ENCODE data around the gene ARL14EP. TPM values are rescaled to one million over a fixed set of nuclear protein-coding genes. Genes with fewer than 3 reads are reported as not detected.

Gene ARL14EP
- 10 to 100 TPM; 28.3 to 36.1 TPM for total RNA-seq

- Mint-ChIP-seq H3K4me1 (peaks cover 46% of the 10 kb centered on the region), H3K4me3 (peak within 1 kb of the TSS; percentile 98), H3K36me3 (peaks cover 13% of the 10 kb centered on the region), H3K9me3 (ENCODE audit: low read depth) (no peaks in the 10 kb centered on the region), H3K27me3 (peaks cover 2% of the 10 kb centered on the region), H3K27ac (peak within 1 kb of the TSS; percentile 99)
- DNase-seq (peak; percentile 94), ATAC-seq (peak; percentile 90)
- CTCF ChIA-PET = interaction anchor here (0.9 to 2.5 kb wide), 5 partner anchors 10 to 41 kb away, joined by 3 to 16 read pairs (median 6); no protein-coding TSS in a partner anchor
Measured at GRCh38 chr11:30322826-30323710, at the start of gene ARL14EP. ARL14EP (plus strand) TSS chr11:30323104; CDS start chr11:30330949, 7,845 bp downstream.

GRCh38 chr11:30277176-30277575 lies 45.7 kb upstream of the ARL14EP start:
- Mint-ChIP-seq H3K9me3 (ENCODE audit: low read depth) (no peaks in the 10 kb centered on the region), H3K4me1 (peaks cover 12% of the 10 kb centered on the region), H3K27me3 (peaks cover 26% of the 10 kb centered on the region), H3K36me3 (no peaks in the 10 kb centered on the region), H3K27ac (no peak overlapping the region), H3K4me3 (no peak overlapping the region)
- no peak for DNase-seq
- ATAC-seq = no peak
- CTCF ChIA-PET = no interaction called here

- Mint-ChIP-seq H3K4me3 (no peak overlapping the region), H3K4me1 (peaks cover 20% of the 10 kb centered on the region), H3K36me3 (no peaks in the 10 kb centered on the region), H3K9me3 (ENCODE audit: low read depth) (no peaks in the 10 kb centered on the region), H3K27me3 (peaks cover 11% of the 10 kb centered on the region), H3K27ac (no peak overlapping the region)
- CTCF ChIA-PET = no interaction called here
- ATAC-seq = no peak
- DNase-seq = no peak
Measured at GRCh38 chr11:30279796-30280195, 43.1 kb upstream of the ARL14EP start.

- H3K9me3 Mint-ChIP-seq (ENCODE audit: low read depth) = no peaks in the 10 kb centered on the region
- no peak overlapping the region for H3K4me3 Mint-ChIP-seq
- H3K4me1 Mint-ChIP-seq = peaks cover 20% of the 10 kb centered on the region
- H3K36me3 Mint-ChIP-seq = no peaks in the 10 kb centered on the region
- no peak for DNase-seq
- ATAC-seq = peak; percentile 66
- H3K27me3 Mint-ChIP-seq = peaks cover under 1% of the 10 kb centered on the region
- peak overlapping the region; percentile 38 for H3K27ac Mint-ChIP-seq
- CTCF ChIA-PET = interaction anchor here (1.1 to 1.2 kb wide), 2 partner anchors 42 to 45 kb away, joined by 4 read pairs; partner anchors contain the start of gene ARL14EP
Measured at GRCh38 chr11:30281476-30282288, 41.2 kb upstream of the ARL14EP start.

- Mint-ChIP-seq H3K4me3 (no peak overlapping the region), H3K4me1 (peaks cover 20% of the 10 kb centered on the region), H3K9me3 (ENCODE audit: low read depth) (no peaks in the 10 kb centered on the region), H3K27ac (peak overlapping the region; percentile 38), H3K36me3 (no peaks in the 10 kb centered on the region), H3K27me3 (no peaks in the 10 kb centered on the region)
- CTCF ChIA-PET = interaction anchor here (1.1 to 1.2 kb wide), 2 partner anchors 41 to 44 kb away, joined by 4 read pairs; partner anchors contain the start of gene ARL14EP
- peak; percentile 82 for ATAC-seq
- peak; percentile 82 for DNase-seq
Measured at GRCh38 chr11:30282289-30282631, 40.6 kb upstream of the ARL14EP start.

GRCh38 chr11:30284836-30285235 lies 38.1 kb upstream of the ARL14EP start:
- Mint-ChIP-seq H3K27me3 (peaks cover 3% of the 10 kb centered on the region), H3K27ac (no peak overlapping the region)

GRCh38 chr11:30285416-30286121 lies 37.3 kb upstream of the ARL14EP start:
- H3K36me3 Mint-ChIP-seq = no peaks in the 10 kb centered on the region
- CTCF ChIA-PET = no interaction called here
- no peak overlapping the region for H3K27ac Mint-ChIP-seq
- H3K27me3 Mint-ChIP-seq = peaks cover 3% of the 10 kb centered on the region
- H3K9me3 Mint-ChIP-seq (ENCODE audit: low read depth) = no peaks in the 10 kb centered on the region
- ATAC-seq (no peak), DNase-seq (no peak)
- peaks cover 20% of the 10 kb centered on the region for H3K4me1 Mint-ChIP-seq
- no peak overlapping the region for H3K4me3 Mint-ChIP-seq

More at GRCh38 chr11:30284836-30285235, 38.1 kb upstream of the ARL14EP start:
- Mint-ChIP-seq H3K4me3 (no peak overlapping the region), H3K4me1 (peaks cover 20% of the 10 kb centered on the region), H3K36me3 (no peaks in the 10 kb centered on the region), H3K9me3 (ENCODE audit: low read depth) (no peaks in the 10 kb centered on the region)
- ATAC-seq = no peak
- DNase-seq = no peak
- CTCF ChIA-PET = no interaction called here

GRCh38 chr11:30291331-30291730 lies 31.6 kb upstream of the ARL14EP start:
- DNase-seq (no peak), ATAC-seq (no peak)
- Mint-ChIP-seq H3K36me3 (no peaks in the 10 kb centered on the region), H3K4me1 (no peaks in the 10 kb centered on the region), H3K27me3 (peaks cover 3% of the 10 kb centered on the region), H3K4me3 (no peak overlapping the region), H3K27ac (no peak overlapping the region), H3K9me3 (ENCODE audit: low read depth) (no peaks in the 10 kb centered on the region)
- CTCF ChIA-PET = no interaction called here

- H3K9me3 Mint-ChIP-seq (ENCODE audit: low read depth) = no peaks in the 10 kb centered on the region
- DNase-seq = no peak
- no peak for ATAC-seq
- H3K27ac Mint-ChIP-seq = no peak overlapping the region
- H3K4me3 Mint-ChIP-seq = no peak overlapping the region
- H3K4me1 Mint-ChIP-seq = no peaks in the 10 kb centered on the region
- H3K36me3 Mint-ChIP-seq = no peaks in the 10 kb centered on the region
- peaks cover 3% of the 10 kb centered on the region for H3K27me3 Mint-ChIP-seq
- CTCF ChIA-PET = no interaction called here
Measured at GRCh38 chr11:30292545-30292944, 30.4 kb upstream of the ARL14EP start.

GRCh38 chr11:30295178-30295885 lies 27.6 kb upstream of the ARL14EP start:
- Mint-ChIP-seq H3K27ac (no peak overlapping the region), H3K27me3 (no peaks in the 10 kb centered on the region), H3K4me1 (no peaks in the 10 kb centered on the region), H3K36me3 (no peaks in the 10 kb centered on the region), H3K9me3 (ENCODE audit: low read depth) (no peaks in the 10 kb centered on the region), H3K4me3 (no peak overlapping the region)
- DNase-seq (no peak), ATAC-seq (no peak)
- CTCF ChIA-PET = interaction anchor here (1.2 kb wide), 1 partner anchor 99 kb away, joined by 3 read pairs; no protein-coding TSS in a partner anchor

GRCh38 chr11:30304620-30305019 lies 18.3 kb upstream of the ARL14EP start:
- DNase-seq (no peak), ATAC-seq (no peak)
- Mint-ChIP-seq H3K36me3 (no peaks in the 10 kb centered on the region), H3K4me3 (no peak overlapping the region), H3K9me3 (ENCODE audit: low read depth) (no peaks in the 10 kb centered on the region), H3K27me3 (peaks cover 19% of the 10 kb centered on the region), H3K4me1 (no peaks in the 10 kb centered on the region), H3K27ac (no peak overlapping the region)
- CTCF ChIA-PET = no interaction called here

- H3K4me1 Mint-ChIP-seq = peaks cover 6% of the 10 kb centered on the region
- H3K4me3 Mint-ChIP-seq = no peak overlapping the region
- peaks cover 27% of the 10 kb centered on the region for H3K27me3 Mint-ChIP-seq
- ATAC-seq (no peak), DNase-seq (no peak)
- no peak overlapping the region for H3K27ac Mint-ChIP-seq
- H3K9me3 Mint-ChIP-seq (ENCODE audit: low read depth) = no peaks in the 10 kb centered on the region
- no peaks in the 10 kb centered on the region for H3K36me3 Mint-ChIP-seq
- CTCF ChIA-PET = no interaction called here
Measured at GRCh38 chr11:30310623-30311022, 12.3 kb upstream of the ARL14EP start.

- H3K4me3 Mint-ChIP-seq = no peak overlapping the region
- no peak overlapping the region for H3K27ac Mint-ChIP-seq
- no peaks in the 10 kb centered on the region for H3K9me3 Mint-ChIP-seq (ENCODE audit: low read depth)
- no peak for ATAC-seq
- peaks cover 6% of the 10 kb centered on the region for H3K4me1 Mint-ChIP-seq
- H3K27me3 Mint-ChIP-seq = peaks cover 27% of the 10 kb centered on the region
- H3K36me3 Mint-ChIP-seq = no peaks in the 10 kb centered on the region
- CTCF ChIA-PET = no interaction called here
- no peak for DNase-seq
Measured at GRCh38 chr11:30311189-30311588, 11.7 kb upstream of the ARL14EP start.
